NCI-H345 (cell line): Measurements from ENCODE around the gene LRRTM4.

ENCODE experiments used
- DNase-seq: peaks from one replicate; lab custom pipeline; 2025; lab: John Stamatoyannopoulos, UW

Gene LRRTM4

GRCh38 chr2:76985387-76986136 is 536.6 kb downstream of the LRRTM4 start:
- no peak for DNase-seq

- no peak for DNase-seq
Observed at GRCh38 chr2:76984359-76984758, 537.8 kb downstream of the LRRTM4 start.

GRCh38 chr2:76980067-76980787 is 541.9 kb downstream of the LRRTM4 start:
- DNase-seq = no peak

GRCh38 chr2:76977846-76978727 is 544.1 kb downstream of the LRRTM4 start:
- no peak for DNase-seq

GRCh38 chr2:76975752-76976151 is 546.4 kb downstream of the LRRTM4 start:
- DNase-seq = no peak

GRCh38 chr2:76973610-76974009 is 548.6 kb downstream of the LRRTM4 start:
- DNase-seq = no peak

- no peak for DNase-seq
Observed at GRCh38 chr2:76965772-76966171, 556.4 kb downstream of the LRRTM4 start.

GRCh38 chr2:76958749-76959148 is 563.4 kb downstream of the LRRTM4 start:
- DNase-seq = no peak

GRCh38 chr2:76953733-76954347 is 568.3 kb downstream of the LRRTM4 start:
- DNase-seq = peak; percentile 58

- no peak for DNase-seq
Observed at GRCh38 chr2:76946631-76947145, 575.5 kb downstream of the LRRTM4 start.

- no peak for DNase-seq
Observed at GRCh38 chr2:76940559-76940958, 581.6 kb downstream of the LRRTM4 start.

GRCh38 chr2:76938153-76938552 is 584.0 kb downstream of the LRRTM4 start:
- no peak for DNase-seq

- no peak for DNase-seq
Observed at GRCh38 chr2:76932550-76932949, 589.6 kb downstream of the LRRTM4 start.

GRCh38 chr2:76930056-76930744 is 592.0 kb downstream of the LRRTM4 start:
- no peak for DNase-seq

GRCh38 chr2:76928026-76928425 is 594.1 kb downstream of the LRRTM4 start:
- DNase-seq = no peak

- DNase-seq = no peak
Observed at GRCh38 chr2:76921006-76921405, 601.2 kb downstream of the LRRTM4 start.

GRCh38 chr2:76895469-76895868 is 626.7 kb downstream of the LRRTM4 start:
- DNase-seq = no peak

- no peak for DNase-seq
Observed at GRCh38 chr2:76870581-76870980, 651.6 kb downstream of the LRRTM4 start.

GRCh38 chr2:76870011-76870410 is 652.2 kb downstream of the LRRTM4 start:
- DNase-seq = no peak

GRCh38 chr2:76867854-76868253 is 654.3 kb downstream of the LRRTM4 start:
- DNase-seq = no peak

GRCh38 chr2:76866464-76866863 is 655.7 kb downstream of the LRRTM4 start:
- DNase-seq = no peak
